Prostate gland (tissue), 2 donors: ENCODE data around the gene INPP5F. TPM values are rescaled to one million over a fixed set of nuclear protein-coding genes. Genes with fewer than 3 reads are reported as not detected.

Experiments used
- DNase-seq: peaks from one replicate; pipeline ENCODE4 v3.0.0-alpha.2; 2019; ENCODE audit warnings: low spot score
- H3K27ac ChIP-seq, 2 donors: fragments of 200-600 bp; sonication (generic); 2 replicates each; pipeline ENCODE4 v1.5.1; 2017 to 2019
- H3K27me3 ChIP-seq: fragments of 200-600 bp; sonication (generic); replicated peaks from 2 replicates; pipeline ENCODE4 v1.5.1; 2019; ENCODE audit not compliant: insufficient read depth
- H3K36me3 ChIP-seq, 2 donors: fragments of 200-600 bp; sonication (generic); 1 replicate in 1 of 2; 2 replicates in 1 of 2; pipeline versions ENCODE4 v1.5.1 to v1.8.1; 2017 to 2019
- H3K4me1 ChIP-seq: fragments of 200-600 bp; sonication (generic); replicated peaks from 2 replicates; pipeline ENCODE4 v1.5.1; 2019
- H3K4me3 ChIP-seq, 2 donors: fragments of 200-600 bp; sonication (generic); 2 replicates each; pipeline ENCODE4 v1.5.1; 2017 to 2019
- H3K9me3 ChIP-seq: fragments of 200-600 bp; sonication (generic); 2 replicates; pipeline ENCODE4 v1.5.1; 2017
- CTCF ChIP-seq, 4 experiments: fragments of 200-600 bp in 2 of 4; fragments of 450-650 bp in 2 of 4; sonication (generic) in 2 of 4; IDR thresholded peaks; 1 replicate in 3 of 4; 2 replicates in 1 of 4; pipeline ENCODE4 v1.5.1; 2016 to 2019; ENCODE audit warnings: antibody characterized with exemption in 4 of 4, mild to moderate bottlenecking in 2 of 4, moderate library complexity in 2 of 4
- POLR2A ChIP-seq: fragments of 450-650 bp; IDR thresholded peaks from one replicate; pipeline ENCODE4 v1.6.1; 2016; ENCODE audit warnings: antibody characterized with exemption, mild to moderate bottlenecking
- POLR2AphosphoS5 ChIP-seq: sonication (generic); formaldehyde crosslinking; IDR thresholded peaks from one replicate; pipeline ENCODE4 v1.6.1; 2017; ENCODE audit warnings: antibody characterized with exemption
- WGBS: methylation state at CpG from one replicate; pipeline ENCODE4 v1.1.5; 2018; 5-methylcytosine and 5-hydroxymethylcytosine counted together
- intact Hi-C: fragments of 100-400 bp; cut with DNase I; formaldehyde crosslinking; loops from one replicate; pipeline ENCODE4 v1.14.2; 2022
- total RNA-seq, 2 donors: library from RNA; depleted of rRNA; stranded (reverse); fragments of >200 nt; gene quantifications; one replicate each; pipeline ENCODE4 v1.1.0, GENCODE V29; 2016

The INPP5F gene
- total RNA-seq, 2 donors from 2014 or later = 8.6 to 15.9 TPM

DNA sequence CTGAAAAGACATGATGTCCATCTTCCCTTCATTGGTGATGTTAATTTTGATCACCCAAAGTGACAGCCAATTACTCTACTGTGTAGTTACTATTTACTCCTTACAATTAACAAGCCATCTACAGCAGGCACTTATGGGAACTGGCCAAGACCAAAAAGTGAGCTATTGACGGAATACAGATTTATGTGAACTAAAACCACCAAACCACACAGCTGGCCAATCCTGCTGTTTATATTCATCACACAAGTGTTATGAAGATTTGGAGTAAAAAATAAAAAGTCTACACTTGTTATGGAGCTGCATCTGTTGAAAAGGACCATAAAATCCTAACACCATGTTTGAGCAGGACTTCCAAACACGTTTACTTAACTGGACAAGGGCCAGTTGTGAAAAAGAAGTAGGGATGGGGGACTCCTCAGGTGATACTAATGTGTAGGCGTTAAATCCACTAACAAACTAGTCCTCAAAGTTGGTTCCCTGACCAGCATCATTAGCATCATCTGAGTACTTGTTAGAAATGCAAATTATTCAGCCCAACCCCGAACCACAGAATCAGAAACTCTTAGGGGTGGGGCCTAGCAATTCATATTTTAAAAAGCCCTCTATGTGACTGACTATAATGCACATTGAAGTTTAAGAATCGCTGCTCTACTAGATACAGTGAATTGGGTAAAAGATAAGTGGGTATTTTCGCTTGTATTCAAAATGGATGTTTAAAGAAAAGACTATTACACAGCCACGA lies 135.2 kb downstream of the INPP5F start:
- Histone ChIP-seq H3K9me3 (no peaks in the 10 kb centered on the region), H3K27ac (no peak overlapping the region), H3K4me1 (no peaks in the 10 kb centered on the region), H3K36me3 (no peaks in the 10 kb centered on the region), H3K27me3 (no peaks in the 10 kb centered on the region), H3K4me3 (no peak overlapping the region)
- DNase-seq = no peak
- WGBS = 70% methylated on average over 7 of the region's 7 CpGs
- intact Hi-C loops = loop anchor here (1.0 to 5.0 kb wide), 2 partner anchors 111 to 174 kb away; no protein-coding TSS in a partner anchor
- TF ChIP-seq POLR2A (no peak), POLR2AphosphoS5 (no peak), CTCF (IDR thresholded peaks at IDR 0.05) (no peak)

GRCh38 chr10:119862524-119862923 lies 136.7 kb downstream of the INPP5F start:
- WGBS = 58% methylated on average over 1 of the region's 1 CpG
- TF ChIP-seq POLR2A (no peak), CTCF (IDR thresholded peaks at IDR 0.05) (no peak)
- intact Hi-C loops = loop anchor here (5.0 kb wide), 1 partner anchor 175 kb away; no protein-coding TSS in a partner anchor

GRCh38 chr10:119863951-119864565 lies 138.2 kb downstream of the INPP5F start:
- H3K4me1 ChIP-seq = no peaks in the 10 kb centered on the region
- no peak overlapping the region for H3K4me3 ChIP-seq
- no peaks in the 10 kb centered on the region for H3K27me3 ChIP-seq
- TF ChIP-seq CTCF (IDR thresholded peaks at IDR 0.05) (no peak), POLR2A (no peak), POLR2AphosphoS5 (no peak)
- DNase-seq = no peak
- intact Hi-C loops = loop anchor here (5.0 kb wide), 1 partner anchor 177 kb away; no protein-coding TSS in a partner anchor
- H3K9me3 ChIP-seq = no peaks in the 10 kb centered on the region
- WGBS = 60% methylated on average over 4 of the region's 4 CpGs
- no peak overlapping the region for H3K27ac ChIP-seq
- H3K36me3 ChIP-seq = no peaks in the 10 kb centered on the region

More at GRCh38 chr10:119862524-119862923, 136.7 kb downstream of the INPP5F start:
- Histone ChIP-seq H3K27ac (no peak overlapping the region), H3K4me3 (no peak overlapping the region), H3K9me3 (no peaks in the 10 kb centered on the region), H3K36me3 (no peaks in the 10 kb centered on the region), H3K27me3 (no peaks in the 10 kb centered on the region), H3K4me1 (no peaks in the 10 kb centered on the region)
- DNase-seq = no peak

DNA sequence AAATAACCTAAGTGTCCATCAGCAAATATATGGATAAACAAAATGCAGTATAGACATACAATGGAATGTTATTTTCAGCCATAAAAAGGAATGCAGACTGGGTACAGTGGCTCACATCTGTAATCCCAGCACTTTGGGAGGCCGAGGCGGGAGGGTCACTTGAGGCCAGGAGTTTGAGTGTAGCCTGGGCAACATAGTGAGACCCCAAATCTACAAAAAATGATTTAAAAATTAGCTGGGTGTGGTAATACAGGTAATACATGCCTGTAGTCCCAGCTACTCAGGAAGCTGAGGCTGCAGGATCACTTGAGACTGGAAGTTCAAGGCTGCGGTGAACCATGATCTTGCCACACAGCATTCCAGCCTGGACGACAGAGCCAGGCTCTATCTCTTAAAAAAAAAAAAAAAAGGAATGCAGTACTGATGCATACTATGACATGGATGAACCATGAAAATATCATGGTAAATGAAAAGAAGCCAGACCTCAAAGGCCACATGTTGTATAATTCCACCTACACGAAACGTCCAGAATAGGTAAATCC lies 139.9 kb downstream of the INPP5F start:
- Histone ChIP-seq H3K27ac (no peak overlapping the region), H3K4me3 (no peak overlapping the region), H3K36me3 (no peaks in the 10 kb centered on the region), H3K9me3 (no peaks in the 10 kb centered on the region), H3K27me3 (no peaks in the 10 kb centered on the region), H3K4me1 (no peaks in the 10 kb centered on the region)
- TF ChIP-seq POLR2A (no peak), CTCF (IDR thresholded peaks at IDR 0.05) (no peak), POLR2AphosphoS5 (no peak)
- 90% methylated on average over 6 of the region's 6 CpGs for WGBS
- no peak for DNase-seq
- intact Hi-C loops = no loop called here
